Kidney (tissue), 22 donors: ENCODE measurements around the gene MMP13. TPM values are rescaled to one million over a fixed set of nuclear protein-coding genes. Genes with fewer than 3 reads are reported as not detected.
"Not testable (repeated sequence)": the region's sequence is repeated elsewhere in the genome, so short reads cannot be mapped to it uniquely, and the experiment has no call there.

ENCODE experiments used
- DNase-seq, 5 donors: peaks; one replicate each; pipeline ENCODE4 v3.0.0-alpha.2; 2013 to 2020
- FAIRE-seq: peaks from 2 replicates; lab custom pipeline; 2012; peaks lifted over from hg19 to GRCh38; lab: Jason Lieb, UNC
- H3K27ac ChIP-seq, 2 donors: one replicate each; pipeline ENCODE4 v1.7.0; 2013; ENCODE audit warnings: low read depth in 2 of 2, low read length in 2 of 2, inconsistent platforms in 1 of 2
- H3K27me3 ChIP-seq: one replicate; pipeline ENCODE4 v1.7.1; 2013; ENCODE audit warnings: low read length, inconsistent platforms; ENCODE audit not compliant: control insufficient read depth, insufficient read depth
- H3K36me3 ChIP-seq, 3 donors: one replicate each; pipeline versions ENCODE4 v1.7.0 to v1.7.1; 2013; ENCODE audit warnings: low read length in 3 of 3, control low read depth in 1 of 3, inconsistent platforms in 1 of 3; ENCODE audit not compliant: insufficient read depth in 3 of 3, control insufficient read depth in 2 of 3
- H3K4me1 ChIP-seq, 3 donors: one replicate each; pipeline versions ENCODE4 v1.7.0 to v1.7.1; 2013; ENCODE audit warnings: low read length in 3 of 3, inconsistent platforms in 1 of 3, low read depth in 1 of 3; ENCODE audit not compliant: control insufficient read depth in 2 of 3, insufficient read depth in 2 of 3
- H3K4me3 ChIP-seq, 3 donors: one replicate each; pipeline versions ENCODE4 v1.7.0 to v1.8.1; 2013; ENCODE audit warnings: low read length in 3 of 3, control low read depth in 1 of 3, inconsistent platforms in 1 of 3
- H3K9ac ChIP-seq, 3 donors: one replicate each; pipeline versions ENCODE4 v1.7.0 to v1.7.1; 2013; ENCODE audit warnings: low read length in 3 of 3, control low read depth in 1 of 3, inconsistent platforms in 1 of 3
- H3K9me3 ChIP-seq, 3 donors: one replicate each; pipeline versions ENCODE4 v1.7.0 to v1.7.1; 2013; ENCODE audit warnings: low read length in 3 of 3, control low read depth in 1 of 3, inconsistent platforms in 1 of 3; ENCODE audit not compliant: control insufficient read depth in 2 of 3, insufficient read depth in 1 of 3
- intact Hi-C: fragments of 100-400 bp; cut with DNase I; formaldehyde crosslinking; loops from one replicate; pipeline ENCODE4 v1.11.1; 2022
- long read RNA-seq, 10 donors: library from polyadenylated mRNA in 1 of 10; unstranded in 1 of 10; transcript quantifications; one replicate each; pipeline ENCODE4 v2.0.0 and lab custom pipeline, GENCODE V29; 2021 to 2026
- polyA plus RNA-seq: library from polyadenylated mRNA; stranded (reverse); fragments of 350-450 nt; fragmentation: Illumina TruSeq; extraction: RNeasy Lipid Tissue Mini Kit (QIAGEN cat#74804); gene quantifications from one replicate; pipeline ENCODE4 v1.2.3, GENCODE V29; 2014; ENCODE audit warnings: low read depth, low replicate concordance; ENCODE audit not compliant: insufficient read depth
- total RNA-seq: library from RNA; stranded (reverse); fragmentation: NEBNext Ultra II Directional; extraction: Animal tissue kit (Norgen Biotek cat#: 25700); gene quantifications from one replicate; pipeline ENCODE4 v1.2.1, GENCODE V29; 2021
- TF ChIP-seq, protein P1 (sequence below): IDR thresholded peaks from 3 replicates; pipeline ENCODE4 v1.5.1; 2012; ENCODE audit warnings: mild to moderate bottlenecking, moderate library complexity, borderline replicate concordance; ENCODE audit not compliant: insufficient read depth; ENCODE audit errors: extremely low read depth
- donor health status: control.
- donor health status: control.
- donor health status: control.
- donor health status: control.
- donor health status: control.
- donor health status: DM: yes; HTN: yes; CAD: no.
- donor health status: Normal renal cell carcinoma (clear cell type).

MMP13 gene
- total RNA-seq: not detected
- not detected for polyA plus RNA-seq
- long read RNA-seq, donor 1: 0 reads
- long read RNA-seq, donor 2: 0 reads
- long read RNA-seq, donor 3: 0 reads
- long read RNA-seq, donor 4: 0 reads
- long read RNA-seq, donor 5: 0 reads
- long read RNA-seq, donor 6: 0 reads
- long read RNA-seq, donor 7: 0 reads
- long read RNA-seq, donor 8: 0 reads
- long read RNA-seq, donor 9: 0 reads
- long read RNA-seq, donor 10: 0 reads

DNA sequence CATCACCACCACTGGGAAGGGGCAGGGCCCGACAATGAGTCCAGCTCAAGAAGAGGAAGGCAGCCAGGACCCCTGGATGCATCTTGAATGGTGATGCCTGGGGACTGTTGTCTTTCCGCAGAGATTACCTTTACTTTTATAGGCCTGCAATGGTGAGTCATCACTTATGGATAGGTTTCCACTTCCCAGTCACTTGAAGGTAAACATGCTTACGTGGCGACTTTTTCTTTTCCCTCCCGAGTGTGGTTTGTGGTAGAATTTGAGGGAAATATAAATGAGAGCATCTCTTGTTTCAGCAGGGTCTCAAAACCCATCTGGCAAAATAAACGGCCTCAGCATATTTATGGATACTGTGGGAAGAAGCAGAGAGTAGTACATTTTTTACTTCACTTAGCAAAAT, at the start of gene MMP13:
Gene MMP13, minus strand, starts transcription at position 109 of the 400 bp plus-strand sequence. Its CDS starts 27 bp downstream, at position 82.
- no peak for FAIRE-seq
- Histone ChIP-seq H3K27me3 (no peaks in the 10 kb centered on the region), H3K4me3 (no peak within 1 kb of the TSS), H3K4me1 (no peaks in the 10 kb centered on the region), H3K36me3 (no peaks in the 10 kb centered on the region), H3K27ac (no peak within 1 kb of the TSS), H3K9me3 (no peaks in the 10 kb centered on the region), H3K9ac (no peak within 1 kb of the TSS)
- DNase-seq: no peak
- TF ChIP-seq, protein P1, sequence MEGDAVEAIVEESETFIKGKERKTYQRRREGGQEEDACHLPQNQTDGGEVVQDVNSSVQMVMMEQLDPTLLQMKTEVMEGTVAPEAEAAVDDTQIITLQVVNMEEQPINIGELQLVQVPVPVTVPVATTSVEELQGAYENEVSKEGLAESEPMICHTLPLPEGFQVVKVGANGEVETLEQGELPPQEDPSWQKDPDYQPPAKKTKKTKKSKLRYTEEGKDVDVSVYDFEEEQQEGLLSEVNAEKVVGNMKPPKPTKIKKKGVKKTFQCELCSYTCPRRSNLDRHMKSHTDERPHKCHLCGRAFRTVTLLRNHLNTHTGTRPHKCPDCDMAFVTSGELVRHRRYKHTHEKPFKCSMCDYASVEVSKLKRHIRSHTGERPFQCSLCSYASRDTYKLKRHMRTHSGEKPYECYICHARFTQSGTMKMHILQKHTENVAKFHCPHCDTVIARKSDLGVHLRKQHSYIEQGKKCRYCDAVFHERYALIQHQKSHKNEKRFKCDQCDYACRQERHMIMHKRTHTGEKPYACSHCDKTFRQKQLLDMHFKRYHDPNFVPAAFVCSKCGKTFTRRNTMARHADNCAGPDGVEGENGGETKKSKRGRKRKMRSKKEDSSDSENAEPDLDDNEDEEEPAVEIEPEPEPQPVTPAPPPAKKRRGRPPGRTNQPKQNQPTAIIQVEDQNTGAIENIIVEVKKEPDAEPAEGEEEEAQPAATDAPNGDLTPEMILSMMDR: no peak
- intact Hi-C loops: no loop called here

DNA sequence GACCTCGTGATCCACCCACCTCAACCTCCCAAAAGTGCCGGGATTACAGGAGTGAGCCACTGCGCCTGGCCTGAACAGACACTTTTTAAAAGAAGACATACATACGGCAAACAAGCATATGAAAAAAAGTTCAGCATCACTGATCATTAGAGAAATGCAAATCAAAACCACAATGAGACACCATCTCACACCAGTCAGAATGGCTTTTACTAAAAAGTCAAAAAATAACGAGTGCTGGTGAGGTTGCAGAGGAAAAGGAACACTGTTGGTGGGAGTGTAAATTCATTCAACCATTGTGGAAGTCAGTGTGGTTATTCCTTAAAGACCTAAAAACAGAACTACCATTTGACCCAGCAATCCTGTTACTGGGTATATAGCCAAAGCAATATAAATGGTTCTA, 48.7 kb upstream of the MMP13 start:
- H3K4me1 ChIP-seq, H3K9ac ChIP-seq, H3K27ac ChIP-seq, H3K36me3 ChIP-seq, H3K9me3 ChIP-seq, H3K4me3 ChIP-seq, FAIRE-seq, H3K27me3 ChIP-seq, DNase-seq, intact Hi-C loops: not testable (repeated sequence)

GRCh38 chr11:102994105-102994504, 38.6 kb upstream of the MMP13 start:
- Histone ChIP-seq H3K4me1 (no peaks in the 10 kb centered on the region), H3K9ac (no peak overlapping the region), H3K27me3 (no peaks in the 10 kb centered on the region), H3K9me3 (no peaks in the 10 kb centered on the region), H3K36me3 (no peaks in the 10 kb centered on the region), H3K27ac (no peak overlapping the region), H3K4me3 (no peak overlapping the region)
- FAIRE-seq: no peak
- intact Hi-C loops: no loop called here
- DNase-seq: no peak
- TF ChIP-seq, protein P1: no peak

DNA sequence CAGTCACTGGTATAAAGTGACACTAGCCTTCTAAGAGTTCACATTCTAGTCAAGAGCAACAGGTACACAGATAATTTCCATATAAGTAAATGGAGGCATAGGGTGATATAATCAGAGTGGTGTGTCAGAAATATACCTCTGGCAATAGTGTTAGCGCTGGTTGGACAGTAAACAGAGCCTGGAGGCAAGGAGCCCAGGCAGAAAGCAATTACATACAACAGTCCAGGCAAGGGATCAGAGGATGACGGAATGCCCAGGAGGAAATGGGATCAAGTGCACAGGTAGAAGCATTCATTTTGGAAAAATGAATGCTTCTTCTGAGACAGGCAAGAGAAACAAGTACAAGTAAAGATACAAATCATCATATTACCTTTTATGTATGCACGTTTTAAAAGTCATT, 36.2 kb upstream of the MMP13 start:
- TF ChIP-seq, protein P1: no peak
- Histone ChIP-seq H3K9ac (no peak overlapping the region), H3K9me3 (no peaks in the 10 kb centered on the region), H3K27ac (no peak overlapping the region), H3K27me3 (no peaks in the 10 kb centered on the region), H3K4me1 (no peaks in the 10 kb centered on the region), H3K36me3 (no peaks in the 10 kb centered on the region), H3K4me3 (no peak overlapping the region)
- DNase-seq: no peak
- no peak for FAIRE-seq
- intact Hi-C loops: no loop called here
